Uterus (tissue), 4 donors: Measurements from ENCODE around the gene ZDHHC3. TPM values are rescaled to one million over a fixed set of nuclear protein-coding genes. Genes with fewer than 3 reads are reported as not detected.

Experiments used
- DNase-seq, 2 donors: peaks; one replicate each; pipeline ENCODE4 v3.0.0-alpha.2; 2019 to 2020
- H3K27ac ChIP-seq, 2 donors: fragments of 200-600 bp; sonication (generic); 1 replicate in 1 of 2; 2 replicates in 1 of 2; pipeline ENCODE4 v1.5.1; 2016 to 2018
- H3K27me3 ChIP-seq, 2 donors: fragments of 200-600 bp; sonication (generic); one replicate each; pipeline ENCODE4 v1.5.1; 2018 to 2019; ENCODE audit warnings: control low read depth in 1 of 2
- H3K36me3 ChIP-seq, 2 donors: fragments of 200-600 bp; sonication (generic); one replicate each; pipeline ENCODE4 v1.5.1; 2019; ENCODE audit warnings: control low read depth in 1 of 2
- H3K4me1 ChIP-seq, 2 donors: fragments of 200-600 bp; sonication (generic); one replicate each; pipeline ENCODE4 v1.5.1; 2018 to 2019; ENCODE audit warnings: control low read depth in 1 of 2
- H3K4me3 ChIP-seq, 2 donors: fragments of 200-600 bp; sonication (generic); 1 replicate in 1 of 2; 2 replicates in 1 of 2; pipeline ENCODE4 v1.5.1; 2018 to 2019; ENCODE audit warnings: mild to moderate bottlenecking in 1 of 2
- H3K9me3 ChIP-seq, 2 donors: fragments of 200-600 bp; sonication (generic); one replicate each; pipeline ENCODE4 v1.5.1; 2019; ENCODE audit warnings: control low read depth in 1 of 2
- CTCF ChIP-seq, 4 experiments: fragments of 200-600 bp in 2 of 4; fragments of 450-650 bp in 2 of 4; sonication (generic) in 2 of 4; IDR thresholded peaks; one replicate each; pipeline ENCODE4 v1.5.1; 2016 to 2019; ENCODE audit warnings: antibody characterized with exemption in 4 of 4, mild to moderate bottlenecking in 2 of 4, moderate library complexity in 1 of 4
- POLR2A ChIP-seq, 2 donors: fragments of 450-650 bp; IDR thresholded peaks; one replicate each; pipeline ENCODE4 v1.6.1; 2016; ENCODE audit warnings: antibody characterized with exemption in 2 of 2, mild to moderate bottlenecking in 1 of 2, moderate library complexity in 1 of 2
- intact Hi-C: fragments of 100-400 bp; cut with DNase I; formaldehyde crosslinking; loops from one replicate; pipeline ENCODE4 v1.15.1; 2023; ENCODE audit warnings: low total_unique reads
- total RNA-seq, 4 donors: library from RNA; depleted of rRNA in 3 of 4; stranded (reverse); fragments of >200 nt in 3 of 4; gene quantifications; one replicate each; pipeline versions ENCODE4 v1.1.0 to v1.2.4, GENCODE V29; 2014 to 2023
- donor health status: DM: yes; HTN: yes; CAD: no.

ZDHHC3 gene
- total RNA-seq, 4 donors from 2014 or later, result 29.7 to 76.2 (median 56.2) TPM

DNA sequence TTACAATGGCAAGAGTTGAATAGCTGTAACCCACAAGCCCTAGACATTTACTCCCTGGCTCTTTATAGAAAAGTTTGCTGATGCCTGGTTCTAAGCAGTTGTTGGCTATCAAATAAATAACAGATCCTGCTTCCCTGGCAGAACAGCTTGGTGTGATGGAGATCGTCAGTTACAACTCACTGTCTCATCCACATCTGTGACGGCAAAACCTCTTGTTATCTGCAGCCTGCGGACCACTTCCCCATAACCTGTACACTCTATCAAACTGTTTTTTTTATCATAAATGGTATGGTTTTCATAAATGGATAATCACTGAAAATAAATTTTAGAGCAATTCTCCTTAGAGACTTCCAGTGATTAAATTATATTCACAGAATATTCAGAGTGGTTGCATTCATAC, 14.1 kb downstream of the ZDHHC3 start:
- DNase-seq, result no peak
- TF ChIP-seq POLR2A (IDR thresholded peaks at IDR 0.05) (no peak), CTCF (IDR thresholded peaks at IDR 0.05) (no peak)
- no peaks in the 10 kb centered on the region for H3K36me3 ChIP-seq
- no peaks in the 10 kb centered on the region for H3K9me3 ChIP-seq
- intact Hi-C loops, result no loop called here
- H3K27ac ChIP-seq, result no peak overlapping the region
- H3K4me3 ChIP-seq, result no peak overlapping the region
- H3K27me3 ChIP-seq, result no peaks in the 10 kb centered on the region
- H3K4me1 ChIP-seq, result no peaks in the 10 kb centered on the region

- no peak overlapping the region for H3K27ac ChIP-seq
- no peaks in the 10 kb centered on the region for H3K36me3 ChIP-seq
- intact Hi-C loops, result no loop called here
- TF ChIP-seq POLR2A (IDR thresholded peaks at IDR 0.05), result no peak
- no peak for TF ChIP-seq CTCF (IDR thresholded peaks at IDR 0.05)
- no peaks in the 10 kb centered on the region for H3K27me3 ChIP-seq
- DNase-seq, result no peak
- H3K4me1 ChIP-seq, result no peaks in the 10 kb centered on the region
- no peak overlapping the region for H3K4me3 ChIP-seq
- no peaks in the 10 kb centered on the region for H3K9me3 ChIP-seq
Measured at GRCh38 chr3:44960387-44961026, 15.5 kb downstream of the ZDHHC3 start.

DNA sequence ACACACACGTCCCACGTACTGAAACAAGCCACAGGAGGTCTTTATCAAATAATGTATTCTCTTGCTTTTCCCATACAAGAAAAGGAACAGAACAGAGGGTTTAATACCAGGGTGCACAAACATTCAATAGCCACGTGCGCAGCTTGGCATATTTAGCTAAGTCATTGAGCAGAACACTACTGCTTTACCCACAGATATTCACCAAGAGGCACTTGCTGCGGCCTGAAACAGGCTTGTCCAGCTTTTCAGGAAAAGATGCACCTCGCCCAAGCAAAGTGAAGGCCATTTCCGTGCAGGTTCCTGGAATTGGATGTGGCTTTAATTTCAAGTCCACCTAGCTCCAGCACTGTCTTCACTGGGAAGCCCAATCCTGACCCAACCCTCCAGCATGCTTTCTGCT, 17.6 kb downstream of the ZDHHC3 start:
- Histone ChIP-seq H3K9me3 (no peaks in the 10 kb centered on the region), H3K36me3 (no peaks in the 10 kb centered on the region), H3K4me1 (no peaks in the 10 kb centered on the region), H3K4me3 (no peak overlapping the region), H3K27me3 (no peaks in the 10 kb centered on the region), H3K27ac (no peak overlapping the region)
- DNase-seq, result no peak
- intact Hi-C loops, result no loop called here
- TF ChIP-seq CTCF (IDR thresholded peaks at IDR 0.05) (no peak), POLR2A (IDR thresholded peaks at IDR 0.05) (no peak)

GRCh38 chr3:44957986-44958385, 18.0 kb downstream of the ZDHHC3 start:
- intact Hi-C loops, result no loop called here
- TF ChIP-seq CTCF (IDR thresholded peaks at IDR 0.05), result no peak
- no peak for TF ChIP-seq POLR2A (IDR thresholded peaks at IDR 0.05)
- H3K4me3 ChIP-seq, result no peak overlapping the region
- no peaks in the 10 kb centered on the region for H3K9me3 ChIP-seq
- no peaks in the 10 kb centered on the region for H3K36me3 ChIP-seq
- no peak for DNase-seq
- H3K4me1 ChIP-seq, result no peaks in the 10 kb centered on the region
- H3K27me3 ChIP-seq, result no peaks in the 10 kb centered on the region
- H3K27ac ChIP-seq, result no peak overlapping the region

GRCh38 chr3:44955917-44956316, 20.1 kb downstream of the ZDHHC3 start:
- H3K4me3 ChIP-seq, result no peak overlapping the region
- H3K27ac ChIP-seq, result no peak overlapping the region

More at GRCh38 chr3:44955917-44956316, 20.1 kb downstream of the ZDHHC3 start:
- no peaks in the 10 kb centered on the region for H3K9me3 ChIP-seq
- TF ChIP-seq CTCF (IDR thresholded peaks at IDR 0.05) (no peak), POLR2A (IDR thresholded peaks at IDR 0.05) (no peak)
- H3K36me3 ChIP-seq, result no peaks in the 10 kb centered on the region
- DNase-seq, result no peak
- H3K4me1 ChIP-seq, result no peaks in the 10 kb centered on the region
- no peaks in the 10 kb centered on the region for H3K27me3 ChIP-seq
- intact Hi-C loops, result no loop called here
